Stimulated activated CD4-positive, alpha-beta T cell treated with anti-CD3 and anti-CD28 coated beads, Interleukin-2, amount 100 ng/mL, for 4 hours (primary cell): ENCODE results near the gene FGA.

ENCODE experiments used
- DNase-seq: peaks from one replicate; pipeline ENCODE4 v3.0.0-alpha.2; 2020; ENCODE audit warnings: low read depth

The FGA gene

DNA sequence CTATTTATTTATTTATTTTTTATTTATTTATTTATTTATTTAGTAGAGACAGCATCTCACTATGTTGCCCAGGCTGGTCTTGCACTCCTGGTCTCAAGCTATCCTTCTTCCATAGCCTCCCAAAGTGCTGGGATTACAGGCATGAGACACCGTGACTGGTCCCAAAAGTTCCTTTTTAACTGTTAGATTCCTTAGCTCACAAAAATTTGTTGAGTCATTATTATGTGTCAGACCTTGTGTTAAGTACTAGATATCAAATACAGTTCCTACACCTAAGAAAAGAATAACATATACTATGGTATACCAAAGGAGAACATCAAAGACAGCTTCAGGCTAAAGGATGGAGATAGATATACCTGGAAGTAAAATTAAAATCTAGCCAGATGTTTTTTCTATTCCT is 11.6 kb downstream of the FGA start:
- DNase-seq, result no peak

GRCh38 chr4:154577324-154577723 is 13.2 kb downstream of the FGA start:
- no peak for DNase-seq

GRCh38 chr4:154574311-154574710 is 16.2 kb downstream of the FGA start:
- no peak for DNase-seq

DNA sequence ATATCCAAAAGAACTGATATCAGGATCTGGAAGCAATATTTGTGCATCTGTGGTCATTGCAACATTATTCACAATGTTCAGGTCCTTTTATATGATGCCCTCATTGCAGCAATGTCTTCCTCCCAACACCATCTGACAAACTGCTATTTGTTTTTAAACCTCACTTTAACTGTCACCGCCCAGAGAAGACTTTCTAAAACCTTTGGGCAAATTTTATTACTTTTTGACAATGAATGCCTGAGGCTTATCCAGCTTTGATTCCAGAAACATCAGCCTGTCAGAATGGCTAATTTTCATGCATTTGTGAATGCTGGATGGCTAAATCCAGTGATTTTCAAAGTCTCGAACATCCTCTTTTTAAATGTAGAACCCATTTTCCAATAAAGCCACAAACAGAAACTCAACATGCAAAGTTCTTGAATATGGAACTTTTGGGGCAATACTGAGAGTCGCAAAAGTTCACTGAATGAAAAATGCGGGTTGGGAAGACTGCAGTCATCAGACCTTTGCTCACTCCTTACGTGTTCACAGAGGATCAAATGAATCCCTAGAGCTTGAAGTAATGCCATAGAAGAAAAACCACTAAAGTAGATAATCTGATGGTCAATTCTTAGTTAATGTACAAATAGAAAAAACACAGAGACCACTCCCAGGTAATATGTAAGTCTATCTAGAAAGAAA is 17.2 kb downstream of the FGA start:
- DNase-seq, result no peak

- DNase-seq, result no peak
These were observed 21.0 kb downstream of the FGA start for GRCh38 chr4:154569584-154569983.

DNA sequence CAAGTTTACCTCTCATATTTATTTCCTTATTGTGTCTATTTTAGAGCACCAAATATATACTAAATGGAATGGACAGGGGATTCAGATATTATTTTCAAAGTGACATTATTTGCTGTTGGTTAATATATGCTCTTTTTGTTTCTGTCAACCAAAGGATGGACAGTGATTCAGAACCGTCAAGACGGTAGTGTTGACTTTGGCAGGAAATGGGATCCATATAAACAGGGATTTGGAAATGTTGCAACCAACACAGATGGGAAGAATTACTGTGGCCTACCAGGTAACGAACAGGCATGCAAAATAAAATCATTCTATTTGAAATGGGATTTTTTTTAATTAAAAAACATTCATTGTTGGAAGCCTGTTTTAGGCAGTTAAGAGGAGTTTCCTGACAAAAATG is 21.5 kb downstream of the FGA start:
- DNase-seq, result no peak

- DNase-seq, result no peak
These were observed 23.8 kb downstream of the FGA start for GRCh38 chr4:154566639-154567204.

DNA sequence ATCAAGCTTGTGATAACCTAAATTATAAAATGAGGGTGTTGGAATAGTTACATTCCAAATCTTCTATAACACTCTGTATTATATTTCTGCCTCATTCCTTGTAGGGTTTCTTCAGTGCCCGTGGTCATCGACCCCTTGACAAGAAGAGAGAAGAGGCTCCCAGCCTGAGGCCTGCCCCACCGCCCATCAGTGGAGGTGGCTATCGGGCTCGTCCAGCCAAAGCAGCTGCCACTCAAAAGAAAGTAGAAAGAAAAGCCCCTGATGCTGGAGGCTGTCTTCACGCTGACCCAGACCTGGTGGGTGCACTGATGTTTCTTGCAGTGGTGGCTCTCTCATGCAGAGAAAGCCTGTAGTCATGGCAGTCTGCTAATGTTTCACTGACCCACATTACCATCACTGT is 24.8 kb downstream of the FGA start:
- no peak for DNase-seq

- DNase-seq, result no peak
These were observed 26.2 kb downstream of the FGA start for GRCh38 chr4:154564311-154564710.

GRCh38 chr4:154562697-154563254 is 27.8 kb downstream of the FGA start, which contains the start of gene FGB:
Gene FGB, plus strand, starts transcription at chr4:154563011. Its CDS starts 8 bp downstream, at chr4:154563019.
- no peak for DNase-seq

DNA sequence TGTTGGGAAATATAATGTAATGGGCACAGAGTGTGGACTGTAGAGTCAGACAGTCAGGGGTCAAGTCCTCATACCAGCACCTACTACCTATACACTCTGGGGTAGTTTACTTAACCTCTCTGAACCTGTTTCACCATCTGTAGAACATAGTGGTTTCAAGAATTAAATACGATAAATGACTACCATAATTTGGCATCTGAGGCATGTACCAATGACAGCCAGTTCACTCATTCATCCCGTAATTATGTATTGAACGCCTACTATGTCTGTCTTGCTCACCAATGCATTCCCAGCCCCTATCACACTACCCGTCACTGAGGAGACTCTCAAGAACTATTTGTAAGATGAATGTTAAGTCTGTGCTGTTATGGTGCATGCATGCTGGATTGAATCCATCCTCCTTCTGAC is 29.7 kb downstream of the FGA start:
- DNase-seq, result no peak

GRCh38 chr4:154560419-154560801 is 30.1 kb downstream of the FGA start:
- DNase-seq, result no peak

- no peak for DNase-seq
These were observed 30.8 kb downstream of the FGA start for GRCh38 chr4:154559494-154560418.

DNA sequence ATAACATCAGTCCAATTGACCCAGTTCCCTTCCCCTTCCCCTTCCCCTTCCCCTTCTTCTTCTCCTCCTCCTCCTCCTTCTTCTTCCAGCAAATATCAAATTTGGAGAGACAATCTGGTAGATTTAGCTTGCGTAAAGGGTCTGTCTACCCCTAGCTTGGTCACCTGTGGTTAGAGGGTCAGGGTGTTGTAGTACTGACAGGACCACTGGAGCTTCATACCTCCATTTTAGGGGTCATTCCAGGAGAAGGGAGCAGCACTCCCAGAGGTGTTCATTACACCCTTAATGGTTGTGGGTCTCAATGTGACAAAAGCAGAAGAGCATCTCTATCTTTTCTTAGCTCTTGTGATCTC is 31.4 kb downstream of the FGA start:
- no peak for DNase-seq

DNA sequence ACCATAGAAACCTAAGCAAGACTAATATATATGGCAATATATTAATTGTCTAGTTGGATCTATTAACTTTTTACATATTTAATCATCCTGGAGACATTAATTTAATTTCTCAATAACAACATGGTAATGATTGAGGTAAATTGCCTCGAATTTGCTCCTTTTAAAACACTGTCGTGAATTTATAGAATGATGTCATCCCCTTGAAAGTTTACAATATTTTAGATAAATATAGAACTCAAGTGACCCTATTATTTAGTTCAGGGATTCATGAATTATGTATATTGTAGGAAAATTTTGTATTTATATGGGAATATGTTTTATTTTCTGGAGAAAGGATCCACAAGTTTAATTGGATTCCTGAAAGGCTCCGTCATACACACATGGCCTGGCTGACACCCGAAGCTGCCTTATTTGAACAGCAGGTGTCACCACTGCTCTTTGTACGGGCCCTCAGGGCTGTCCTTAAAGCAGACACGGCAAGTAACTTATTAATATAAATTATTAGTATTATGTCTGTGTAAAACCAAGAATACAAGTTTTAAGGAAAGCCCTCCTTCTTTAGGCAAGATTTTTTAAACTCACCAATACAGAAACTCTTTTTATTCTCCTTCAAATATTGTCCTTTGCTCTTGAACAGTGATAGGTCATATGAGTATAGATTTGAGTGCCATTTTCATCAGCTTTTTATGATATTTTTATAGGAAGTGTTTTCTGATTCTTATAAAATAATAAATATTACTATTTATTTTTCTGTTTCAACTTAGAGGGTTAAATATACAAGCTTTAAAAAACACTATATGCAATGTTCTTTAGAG is 38.5 kb downstream of the FGA start:
- DNase-seq, result peak; percentile 59

DNA sequence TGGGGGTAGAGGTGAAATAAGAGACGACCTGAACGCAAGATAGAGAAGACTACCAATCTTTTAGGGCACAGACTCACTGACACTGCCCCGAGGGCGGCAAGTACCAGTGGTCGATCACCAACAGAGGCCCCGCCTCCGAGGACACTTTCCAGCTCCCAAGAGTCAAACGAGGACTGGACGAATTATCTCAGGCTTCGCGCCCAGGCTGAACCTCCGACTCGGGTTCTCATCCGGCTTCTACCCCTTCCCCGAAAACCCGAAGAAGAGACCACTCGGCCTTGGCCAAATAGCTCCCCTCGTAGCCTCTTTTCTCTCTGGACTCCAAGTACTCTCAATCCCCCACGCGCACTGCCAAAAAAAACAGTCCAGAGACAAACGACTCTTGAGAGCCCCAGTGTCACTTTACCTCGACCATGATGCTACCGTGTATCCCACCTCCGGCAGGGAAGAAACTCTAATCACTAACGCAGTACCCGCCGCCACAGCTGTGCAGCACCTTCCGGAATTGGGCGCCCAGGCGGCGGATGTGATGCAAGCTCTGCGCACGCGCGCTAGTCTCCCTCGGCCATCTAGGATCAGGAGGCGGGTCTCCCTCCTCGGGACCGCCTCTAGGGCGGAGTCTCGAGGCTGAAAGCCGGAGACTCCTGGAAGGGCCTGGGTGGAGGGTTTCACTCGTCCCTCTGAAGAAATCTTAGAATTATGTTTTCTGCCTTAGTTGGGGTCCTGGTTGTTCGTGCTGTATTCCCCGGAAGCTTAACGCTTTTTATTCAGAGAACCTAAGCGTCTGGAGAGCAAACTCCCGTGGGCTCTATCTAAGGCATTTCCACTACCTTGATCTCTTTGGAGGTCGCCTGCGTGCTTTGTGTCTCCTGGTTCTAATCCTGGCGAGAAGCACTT is 40.4 kb downstream of the FGA start, which contains the start of gene PLRG1:
Gene PLRG1, minus strand, starts transcription at position 507 of the 897 bp plus-strand sequence. Its CDS starts 92 bp downstream, at position 415.
- DNase-seq, result peak; percentile 94

GRCh38 chr4:154545689-154546088 is 44.9 kb downstream of the FGA start:
- DNase-seq, result no peak

- no peak for DNase-seq
These were observed 48.2 kb downstream of the FGA start for GRCh38 chr4:154542271-154542879.
